Lung (tissue), 12 donors: Measurements from ENCODE around the gene COL6A3. TPM values are rescaled to one million over a fixed set of nuclear protein-coding genes. Genes with fewer than 3 reads are reported as not detected.

Source experiments
- ATAC-seq: fragments of 200-7000 bp; cut with Tn5 transposase; one replicate; pipeline ENCODE4 v1.9.1; 2020; ENCODE audit warnings: moderate number of reproducible peaks; ENCODE audit not compliant: insufficient read depth, low FRiP score
- DNase-seq, 3 donors: peaks; one replicate each; pipeline ENCODE4 v3.0.0-alpha.2; 2013 to 2017
- H3K27ac ChIP-seq, 2 donors: one replicate each; pipeline ENCODE4 v1.5.1; 2013; ENCODE audit warnings: mild to moderate bottlenecking in 2 of 2, moderate library complexity in 2 of 2, control low read depth in 1 of 2, inconsistent platforms in 1 of 2, low read depth in 1 of 2, low read length in 1 of 2
- H3K27me3 ChIP-seq, 3 donors: one replicate each; pipeline ENCODE4 v1.5.1; 2013; ENCODE audit warnings: low read length in 2 of 3; ENCODE audit not compliant: control insufficient read depth in 3 of 3, insufficient read depth in 3 of 3
- H3K36me3 ChIP-seq, 4 donors: one replicate each; pipeline ENCODE4 v1.5.1; 2013; ENCODE audit warnings: low read length in 4 of 4, mild to moderate bottlenecking in 1 of 4, moderate library complexity in 1 of 4; ENCODE audit not compliant: control insufficient read depth in 4 of 4, insufficient read depth in 4 of 4
- H3K4me1 ChIP-seq, 5 donors: one replicate each; pipeline ENCODE4 v1.5.1; 2013; ENCODE audit warnings: low read length in 5 of 5, mild to moderate bottlenecking in 2 of 5, moderate library complexity in 1 of 5; ENCODE audit not compliant: control insufficient read depth in 5 of 5, insufficient read depth in 5 of 5
- H3K4me3 ChIP-seq: one replicate; pipeline ENCODE4 v1.5.1; 2013; ENCODE audit warnings: mild to moderate bottlenecking, control low read depth, moderate library complexity
- H3K9ac ChIP-seq, 2 donors: one replicate each; pipeline ENCODE4 v1.5.1; 2013; ENCODE audit warnings: low read length in 2 of 2, control low read depth in 1 of 2; ENCODE audit not compliant: insufficient read depth in 1 of 2
- H3K9me3 ChIP-seq, 4 donors: one replicate each; pipeline ENCODE4 v1.5.1; 2013; ENCODE audit warnings: low read length in 3 of 4, mild to moderate bottlenecking in 1 of 4, moderate library complexity in 1 of 4; ENCODE audit not compliant: control insufficient read depth in 4 of 4, insufficient read depth in 3 of 4
- CTCF ChIP-seq: IDR thresholded peaks from 2 replicates; pipeline ENCODE4 v1.5.1; 2012; ENCODE audit warnings: mild to moderate bottlenecking; ENCODE audit errors: control extremely low read depth, extremely low read depth
- WGBS, 2 donors: extraction: QIAGEN DNeasy Blood & Tissue Kit; methylation state at CpG; one replicate each; pipeline ENCODE4 v1.1.7; 2013; 5-methylcytosine and 5-hydroxymethylcytosine counted together
- polyA plus RNA-seq, 2 donors: library from polyadenylated mRNA; stranded (reverse); fragments of 200-250 nt; gene quantifications; one replicate each; pipeline ENCODE4 v1.2.1, GENCODE V29; 2013
- total RNA-seq, 2 donors: library from RNA; depleted of rRNA in 1 of 2; stranded (reverse); fragments of >200 nt in 1 of 2; gene quantifications; one replicate each; pipeline ENCODE4 v1.2.1, GENCODE V29; 2014 to 2021
- donor health status: control.
- donor health status: control.
- donor health status: Bipolar disorder and iron deficiency.
- donor health status: healthy.
- donor health status: DM: yes; HTN: yes; CAD: no.

The COL6A3 gene
- total and polyA plus RNA-seq, 4 donors, result 36.4 to 548 (median 277) TPM

GRCh38 chr2:237434866-237435311 lies 20.9 kb upstream of the COL6A3 start:
- H3K9ac ChIP-seq, result no peak overlapping the region
- no peaks in the 10 kb centered on the region for H3K9me3 ChIP-seq
- H3K4me3 ChIP-seq, result no peak overlapping the region
- DNase-seq (peak in 1 of 3 donors; percentile 37), ATAC-seq (no peak)
- H3K4me1 ChIP-seq, result peaks cover 0 to 30% (median 4%) of the 10 kb centered on the region in 5 donors
- no peak overlapping the region for H3K27ac ChIP-seq
- 26 to 44% methylated on average over 14 of the region's 14 CpGs for WGBS, 2 donors
- no peaks in the 10 kb centered on the region for H3K27me3 ChIP-seq
- H3K36me3 ChIP-seq, result no peaks in the 10 kb centered on the region
- no peak for TF ChIP-seq CTCF

GRCh38 chr2:237433920-237434676 lies 20.1 kb upstream of the COL6A3 start:
- Histone ChIP-seq H3K27ac (no peak overlapping the region), H3K9ac (no peak overlapping the region), H3K27me3 (no peaks in the 10 kb centered on the region), H3K4me1 (peaks cover 0 to 30% (median 4%) of the 10 kb centered on the region in 5 donors), H3K36me3 (no peaks in the 10 kb centered on the region), H3K9me3 (no peaks in the 10 kb centered on the region), H3K4me3 (no peak overlapping the region)
- TF ChIP-seq CTCF, result no peak
- 53 to 63% methylated on average over 13 of the region's 13 CpGs for WGBS, 2 donors
- no peak for ATAC-seq
- no peak for DNase-seq

GRCh38 chr2:237432484-237433092 lies 18.6 kb upstream of the COL6A3 start:
- DNase-seq, result no peak
- Histone ChIP-seq H3K4me3 (no peak overlapping the region), H3K36me3 (no peaks in the 10 kb centered on the region), H3K27ac (no peak overlapping the region), H3K27me3 (no peaks in the 10 kb centered on the region), H3K9ac (no peak overlapping the region), H3K9me3 (no peaks in the 10 kb centered on the region), H3K4me1 (peaks cover 0 to 25% (median 9%) of the 10 kb centered on the region in 5 donors)
- ATAC-seq, result no peak
- TF ChIP-seq CTCF, result no peak
- 47% methylated on average over 17 of the region's 17 CpGs for WGBS, 2 donors
